NCI-H748 (cell line): Measurements from ENCODE around the gene SLC36A1.

Source experiments
- DNase-seq: peaks from one replicate; lab custom pipeline; 2025; ENCODE audit not compliant: unreplicated experiment; lab: John Stamatoyannopoulos, UW

The SLC36A1 gene

GRCh38 chr5:151531581-151531980, 84.2 kb downstream of the SLC36A1 start:
- DNase-seq = no peak

GRCh38 chr5:151532416-151532815, 85.0 kb downstream of the SLC36A1 start:
- DNase-seq = no peak

DNA sequence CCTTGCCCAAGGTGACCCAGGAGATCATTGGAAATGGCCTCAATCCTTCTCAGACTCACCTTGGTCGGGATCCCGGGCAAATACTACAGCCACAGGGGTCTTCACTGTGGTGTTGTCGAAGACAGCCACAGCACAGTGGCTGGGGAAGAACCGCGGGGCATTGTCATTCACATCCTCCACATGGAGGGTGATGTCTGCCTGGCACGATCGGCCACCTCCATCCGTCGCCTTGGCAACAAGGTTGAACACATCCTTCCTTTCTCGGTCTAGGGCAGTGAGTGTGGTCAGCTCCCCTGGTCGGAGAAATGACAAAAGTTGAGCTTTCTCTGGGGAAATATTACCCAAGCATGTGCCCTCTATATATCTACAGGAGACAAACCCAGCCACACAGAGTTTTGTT, 86.9 kb downstream of the SLC36A1 start:
- peak; percentile 74 for DNase-seq

DNA sequence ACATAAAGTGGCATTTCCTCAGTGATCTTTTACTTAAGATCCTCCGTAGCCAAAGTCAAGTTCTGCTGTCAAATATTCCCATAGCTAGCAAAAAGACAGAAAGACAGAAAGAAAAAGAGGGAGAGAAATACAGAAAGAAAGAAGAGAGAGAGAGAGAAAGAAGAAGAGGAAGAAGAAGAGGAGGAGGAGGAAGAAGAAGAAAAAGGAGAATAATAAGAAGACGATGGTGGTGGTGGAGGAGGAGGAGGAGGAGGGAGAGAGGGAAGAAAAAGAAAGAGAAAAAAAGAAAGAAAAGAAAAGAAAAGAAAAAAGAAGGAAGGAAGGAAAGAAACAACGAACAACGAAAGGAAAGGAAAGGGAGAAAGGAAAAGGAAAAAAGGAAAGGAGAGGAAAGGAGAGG, 89.6 kb downstream of the SLC36A1 start:
- DNase-seq = no peak

DNA sequence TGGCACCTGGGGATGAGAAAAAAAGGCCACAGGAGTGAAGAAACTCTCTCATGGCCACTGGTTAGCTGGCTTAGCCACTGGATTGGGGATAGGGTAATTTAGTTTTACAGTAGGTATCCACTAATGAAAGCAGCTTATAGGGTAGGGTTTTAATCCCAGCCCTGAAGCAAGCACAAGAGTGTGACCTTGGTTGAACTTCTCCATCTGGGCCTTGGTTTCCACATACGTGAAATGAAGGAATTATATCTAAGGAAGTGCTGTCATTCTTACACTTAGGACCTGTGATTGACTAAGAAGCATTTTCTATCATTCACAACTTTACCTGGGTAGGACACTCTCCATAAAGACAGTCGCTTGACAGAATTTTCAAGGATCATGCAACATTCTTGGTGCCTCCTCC, 94.2 kb downstream of the SLC36A1 start:
- no peak for DNase-seq
